Germinal center (tissue), 1 donor: Measurements from ENCODE around the gene MCF2L2.

Experiments
- DNase-seq: peaks from one replicate; pipeline ENCODE4 v3.0.0; 2012; ENCODE audit warnings: mixed read lengths, low spot score

MCF2L2 gene

DNA sequence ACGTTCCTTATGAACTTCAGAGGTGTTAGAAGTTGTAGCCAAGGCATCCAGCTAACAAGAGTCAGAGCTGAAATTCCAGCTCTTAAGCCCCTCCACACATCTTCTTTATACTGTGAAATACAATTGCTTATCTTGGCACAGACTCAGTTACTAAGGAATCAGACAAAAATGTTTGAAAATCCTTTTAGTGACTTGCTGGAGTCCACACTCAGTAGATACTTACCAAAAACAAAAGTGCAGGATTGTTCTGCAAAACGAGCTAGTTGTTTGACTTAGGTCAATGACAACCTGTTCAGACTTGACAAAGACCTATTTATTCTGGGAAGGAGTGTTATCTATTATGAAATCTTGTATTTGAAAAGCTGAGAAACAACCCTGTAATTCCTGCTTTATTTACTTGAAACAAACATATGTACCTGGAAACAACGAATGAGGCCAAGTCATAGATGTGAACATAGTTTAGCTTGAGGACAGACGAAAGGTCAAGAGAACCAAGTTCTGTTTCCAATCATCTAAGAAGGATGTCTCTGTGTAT lies 136.9 kb downstream of the MCF2L2 start:
- no peak for DNase-seq

DNA sequence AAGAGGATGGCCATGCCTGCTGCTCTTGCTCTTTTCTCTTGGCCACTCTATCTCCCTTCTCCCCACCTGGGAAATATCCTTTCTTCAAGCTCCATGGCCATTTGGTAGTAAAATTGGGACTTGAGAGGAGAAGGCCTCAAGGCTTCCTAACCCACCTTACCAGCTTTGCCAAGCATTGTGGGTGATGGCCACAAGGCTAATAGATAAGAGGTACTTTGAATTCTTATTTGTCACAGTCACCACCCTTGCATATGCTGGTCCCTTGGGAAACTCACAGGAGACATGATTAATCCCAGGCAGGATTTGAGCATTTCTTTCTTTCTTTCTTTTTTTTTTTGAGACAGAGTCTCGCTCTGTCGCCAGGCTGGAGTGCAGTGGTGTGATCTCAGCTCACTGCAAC lies 138.2 kb downstream of the MCF2L2 start:
- no peak for DNase-seq

DNA sequence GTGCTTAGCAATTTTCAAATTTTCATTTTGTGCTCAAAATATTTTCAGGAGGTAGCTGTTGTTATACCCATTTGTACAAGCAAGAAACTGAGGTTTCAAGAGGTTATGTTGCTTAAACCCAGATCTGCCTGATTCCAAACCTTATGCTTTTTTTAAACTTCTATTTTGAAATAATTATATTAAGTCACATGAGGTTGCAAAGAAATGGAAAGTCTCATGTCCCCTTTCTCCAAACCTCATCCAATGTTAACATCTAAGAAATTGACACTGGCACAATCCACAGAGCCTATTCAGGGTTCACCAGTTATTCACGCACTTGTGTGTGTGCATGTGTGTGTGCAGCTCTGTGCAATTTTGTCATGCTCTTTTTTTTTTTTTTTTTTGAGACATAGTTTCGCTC lies 140.3 kb downstream of the MCF2L2 start:
- no peak for DNase-seq

DNA sequence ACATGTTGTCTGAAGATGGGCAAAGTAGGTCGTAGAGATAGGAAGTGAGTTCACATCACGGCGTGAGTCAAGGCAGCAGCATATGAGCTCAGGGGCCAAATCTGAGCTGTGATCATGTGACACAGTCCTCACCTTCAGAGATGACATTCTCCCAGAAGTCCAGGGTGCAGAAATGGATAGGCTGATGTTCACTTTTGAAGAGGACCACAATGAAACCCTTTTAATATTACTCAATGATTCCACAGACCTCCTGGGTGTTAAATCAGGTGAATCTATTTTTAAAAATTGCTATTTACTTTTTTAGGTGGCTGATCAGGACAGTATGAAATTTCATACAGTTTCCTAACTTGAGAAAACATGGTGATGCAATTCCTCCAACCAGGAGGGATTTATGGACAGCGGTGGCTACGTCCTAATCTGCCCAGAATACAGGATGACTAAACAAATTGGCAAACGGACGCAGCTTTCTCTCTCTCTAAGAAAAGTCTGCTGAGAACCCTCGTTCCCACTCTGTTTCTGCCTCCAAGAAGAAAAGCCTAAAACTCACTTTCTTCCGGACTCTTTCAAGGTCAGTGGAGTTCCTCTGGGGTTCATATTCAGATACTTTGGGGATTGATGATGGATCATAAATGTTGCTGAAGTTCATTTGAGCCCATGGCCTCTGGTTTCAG lies 141.0 kb downstream of the MCF2L2 start:
- no peak for DNase-seq

DNA sequence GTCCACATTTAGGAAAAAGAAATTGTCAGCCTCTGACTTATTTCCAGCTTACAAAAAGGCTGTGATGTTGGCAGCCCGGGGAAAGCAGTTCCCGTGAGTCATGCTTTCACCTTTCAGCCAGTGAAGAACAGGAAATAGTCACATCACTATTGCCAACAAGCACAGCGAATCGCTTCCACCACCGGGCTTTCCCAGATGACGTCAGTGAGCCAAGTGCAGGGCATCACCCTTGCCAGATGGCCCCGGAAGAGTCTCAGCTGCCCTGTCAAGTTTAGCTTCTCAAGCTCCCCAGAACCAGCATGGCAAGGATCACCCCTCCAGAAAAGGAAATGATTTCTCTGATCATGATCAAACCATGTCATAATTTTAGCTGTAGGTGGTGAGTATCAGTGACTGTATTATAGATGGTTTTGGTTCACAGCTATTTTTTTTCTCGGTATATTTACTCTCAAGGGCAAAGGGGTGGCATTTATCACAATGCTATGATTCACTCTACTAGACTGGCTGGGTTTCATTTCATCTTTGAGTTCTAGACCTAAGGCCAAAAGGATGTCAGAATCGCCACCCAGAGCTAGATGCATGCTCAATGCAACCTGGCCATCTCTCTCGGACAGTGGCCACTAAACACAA lies 142.5 kb downstream of the MCF2L2 start:
- DNase-seq, result peak; percentile 82

DNA sequence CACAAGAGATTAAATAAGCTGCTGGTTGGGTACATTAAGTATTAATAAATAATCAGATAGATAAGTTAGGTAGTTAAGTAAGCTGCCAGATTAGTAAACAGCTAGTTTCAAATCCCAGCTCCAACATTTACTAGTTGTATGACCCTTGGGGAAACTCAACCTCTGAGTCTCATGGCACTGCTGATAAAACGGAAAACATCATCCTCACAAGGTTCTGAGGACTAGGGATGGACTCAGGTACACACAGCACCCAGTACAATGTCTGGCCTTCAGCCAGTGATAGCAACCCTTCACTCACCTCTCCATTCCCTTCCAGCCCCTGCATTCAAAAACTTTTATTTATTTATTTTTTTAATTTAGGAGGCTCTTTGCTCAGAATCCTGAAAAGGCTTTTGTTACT lies 143.1 kb downstream of the MCF2L2 start:
- DNase-seq, result no peak

DNA sequence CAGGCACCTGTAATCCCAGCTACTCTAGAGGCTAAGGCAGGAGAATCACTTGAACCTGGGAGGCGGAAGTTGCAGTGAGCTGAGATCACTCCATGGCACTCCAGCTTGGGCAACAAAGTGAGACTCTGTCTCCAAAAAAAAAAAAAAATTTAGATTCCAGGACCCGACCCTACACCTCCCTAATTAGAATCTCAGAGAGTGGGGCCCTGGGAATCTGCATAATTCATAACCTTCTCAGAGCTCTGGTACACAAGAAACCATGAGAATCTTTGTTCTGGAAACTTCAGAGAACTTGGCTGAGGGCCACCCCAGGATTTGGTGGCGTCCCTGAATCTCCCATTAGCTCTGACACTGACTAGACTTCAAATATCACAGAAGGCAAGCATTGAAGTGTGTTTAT lies 143.8 kb downstream of the MCF2L2 start:
- DNase-seq, result no peak

DNA sequence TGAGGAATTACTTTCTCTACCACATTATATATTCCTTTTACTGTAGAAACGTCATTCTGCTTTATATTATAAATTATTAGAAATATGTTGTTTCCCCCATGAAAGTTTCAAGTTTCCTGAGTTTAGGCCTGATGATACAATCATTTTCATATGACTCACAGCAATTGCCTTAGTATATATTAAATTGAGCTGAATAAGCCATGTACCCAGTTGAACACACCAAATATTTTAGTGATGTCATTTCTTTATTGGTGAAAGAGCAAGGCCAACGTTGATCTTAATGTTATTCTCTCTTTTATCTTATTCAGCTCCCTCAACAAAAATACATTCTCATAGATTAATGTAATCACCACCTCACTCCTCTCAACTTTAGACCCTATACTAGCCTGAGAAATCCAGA lies 144.5 kb downstream of the MCF2L2 start:
- DNase-seq, result no peak

DNA sequence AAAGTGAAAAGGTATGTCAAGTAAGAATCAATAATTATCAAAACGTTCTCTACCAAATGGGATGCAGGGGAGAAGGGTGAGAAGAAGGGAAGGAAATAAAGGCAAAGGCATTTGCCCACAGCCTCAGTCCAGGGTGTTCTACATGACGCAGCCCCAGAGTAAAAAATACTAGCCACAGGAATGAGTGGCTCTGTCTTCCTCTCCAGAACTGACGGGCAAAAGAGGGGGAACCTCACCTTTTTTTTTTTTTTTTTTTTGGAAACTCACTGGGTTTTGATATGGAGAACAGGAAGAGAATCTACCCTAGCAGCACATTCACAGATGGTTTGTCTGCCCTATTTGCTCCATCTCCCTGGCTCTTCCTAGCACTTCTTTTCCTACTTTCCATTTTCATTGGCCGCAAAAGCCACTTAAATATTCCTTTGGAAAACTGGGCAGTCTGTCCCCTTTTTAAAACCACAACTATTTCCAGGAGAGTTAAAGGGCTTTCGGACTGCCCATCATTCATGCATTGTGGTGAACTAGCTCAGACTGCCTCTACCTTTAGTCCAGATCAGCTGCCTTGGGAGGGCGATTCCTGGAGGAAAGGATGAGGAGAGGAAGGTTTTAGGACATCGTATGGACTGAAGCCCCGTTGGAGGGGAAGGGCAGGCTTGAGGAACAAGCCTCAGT lies 147.2 kb downstream of the MCF2L2 start:
- no peak for DNase-seq

DNA sequence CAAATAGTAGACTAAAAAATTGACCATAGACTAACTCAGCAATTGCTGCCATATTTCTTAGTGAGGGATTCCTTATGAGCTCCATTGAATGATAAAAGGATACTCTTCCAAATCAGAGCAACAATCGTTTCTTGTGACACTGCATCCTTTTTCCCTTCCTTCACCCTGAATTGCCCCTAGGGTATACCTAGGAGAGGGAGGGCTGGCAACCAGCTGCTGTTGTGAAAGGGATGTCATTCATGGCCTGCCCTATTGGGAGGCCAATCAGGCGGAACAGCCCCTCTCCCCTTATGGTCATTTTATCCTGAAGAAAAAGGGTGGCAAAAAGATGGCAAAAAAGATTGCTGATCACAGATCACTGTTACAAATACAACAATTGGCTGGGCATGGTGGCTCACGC lies 149.0 kb downstream of the MCF2L2 start:
- DNase-seq, result no peak

DNA sequence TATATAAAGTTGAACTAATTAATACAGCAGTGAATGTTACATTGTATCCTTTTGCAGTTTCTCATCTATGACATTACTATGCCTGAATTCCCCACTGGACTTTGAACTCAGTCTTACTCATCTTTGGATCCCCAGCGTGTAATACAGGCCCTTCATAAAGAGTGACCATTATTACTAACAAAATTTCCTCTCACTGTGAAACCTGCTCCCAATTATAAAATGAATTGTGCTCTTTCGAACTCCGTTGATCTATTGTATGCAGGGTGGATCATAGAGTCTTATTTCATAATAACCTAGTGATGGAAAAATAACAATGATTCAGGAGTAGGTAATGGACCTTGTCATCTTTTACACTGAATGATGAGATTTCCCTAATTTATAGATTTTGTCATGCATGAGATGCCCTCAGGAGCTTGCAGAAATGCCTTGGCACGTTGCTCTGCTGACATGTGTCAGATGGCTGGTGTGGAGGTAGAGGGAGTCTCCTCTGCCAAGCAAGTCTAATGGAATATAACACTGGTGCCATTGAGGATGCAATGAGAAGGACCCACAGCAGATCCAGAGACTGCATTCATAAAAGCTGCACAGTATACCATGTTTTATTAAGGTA lies 149.8 kb downstream of the MCF2L2 start:
- DNase-seq, result no peak

DNA sequence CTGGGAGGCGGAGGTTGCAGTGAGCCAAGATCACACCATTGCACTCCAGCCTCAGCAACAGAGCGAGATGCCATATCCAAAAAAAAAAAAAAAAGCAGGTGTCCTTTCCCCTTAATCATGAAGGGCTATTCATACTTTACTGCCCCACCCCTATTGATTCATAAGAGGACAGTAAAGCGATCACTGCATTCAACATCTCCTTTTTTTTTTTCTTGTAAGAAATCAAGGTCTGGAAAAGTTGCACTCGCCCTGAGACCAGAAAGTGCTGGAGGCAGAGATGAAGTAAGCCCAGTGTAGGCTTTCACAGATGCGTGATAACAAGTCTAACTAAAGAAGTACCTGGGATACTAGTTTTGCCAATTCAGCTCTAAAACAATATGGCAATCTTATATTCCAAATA lies 151.2 kb downstream of the MCF2L2 start:
- DNase-seq, result no peak

DNA sequence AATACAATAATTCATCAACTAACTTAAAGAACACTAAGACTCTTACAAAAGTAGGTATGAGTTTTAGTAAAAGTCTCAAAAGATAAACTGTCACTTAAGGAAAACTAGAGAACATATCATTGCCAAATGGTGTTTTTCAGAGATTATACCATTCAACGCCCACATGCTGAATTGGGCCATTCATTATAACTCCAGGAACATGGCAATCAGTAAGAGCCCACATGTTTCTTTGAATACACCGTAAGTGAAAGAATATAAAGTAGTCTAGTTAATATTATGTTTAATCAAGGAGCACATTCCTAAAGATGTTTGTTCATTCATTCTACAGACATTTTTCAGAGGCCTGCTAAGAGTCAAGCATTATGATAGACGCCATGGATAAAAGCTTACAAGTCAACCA lies 152.5 kb downstream of the MCF2L2 start:
- no peak for DNase-seq

DNA sequence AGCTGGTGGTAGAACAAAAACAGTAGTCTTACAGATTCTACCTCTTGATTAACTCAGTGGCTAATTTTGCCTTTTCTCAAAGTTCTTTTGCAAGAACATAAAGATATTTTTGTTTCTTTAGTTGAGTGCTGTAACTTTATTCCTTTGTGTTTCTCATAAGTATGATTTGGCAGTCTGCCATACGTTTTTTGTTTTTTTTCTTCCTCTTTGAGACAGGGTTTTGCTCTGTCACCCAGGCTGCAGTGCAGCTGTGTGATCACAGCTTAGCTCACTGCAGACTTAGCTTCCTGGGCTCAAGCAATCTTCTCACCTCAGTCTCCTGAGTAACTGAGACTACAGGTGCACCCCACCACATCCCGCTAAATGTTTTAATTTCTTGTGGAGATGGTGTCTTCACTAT lies 153.0 kb downstream of the MCF2L2 start:
- DNase-seq, result no peak

DNA sequence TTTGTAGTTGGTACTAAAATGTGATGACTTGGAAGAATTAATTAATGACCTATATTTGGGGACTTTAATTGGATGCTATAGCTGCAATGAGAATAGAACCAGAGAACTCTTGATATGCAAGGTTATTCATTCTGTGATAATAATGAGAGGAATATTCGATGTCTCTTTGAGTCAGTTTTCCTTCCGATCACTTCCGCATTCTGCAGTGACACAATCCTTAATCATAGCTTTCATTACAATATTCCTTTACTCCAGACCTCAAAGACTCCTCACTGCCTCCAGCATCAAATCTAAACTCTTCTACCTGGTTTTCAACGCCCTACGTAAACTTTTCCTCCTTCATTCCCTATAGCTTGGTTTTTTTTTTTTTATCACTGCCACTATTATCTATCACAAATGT lies 153.8 kb downstream of the MCF2L2 start:
- no peak for DNase-seq

DNA sequence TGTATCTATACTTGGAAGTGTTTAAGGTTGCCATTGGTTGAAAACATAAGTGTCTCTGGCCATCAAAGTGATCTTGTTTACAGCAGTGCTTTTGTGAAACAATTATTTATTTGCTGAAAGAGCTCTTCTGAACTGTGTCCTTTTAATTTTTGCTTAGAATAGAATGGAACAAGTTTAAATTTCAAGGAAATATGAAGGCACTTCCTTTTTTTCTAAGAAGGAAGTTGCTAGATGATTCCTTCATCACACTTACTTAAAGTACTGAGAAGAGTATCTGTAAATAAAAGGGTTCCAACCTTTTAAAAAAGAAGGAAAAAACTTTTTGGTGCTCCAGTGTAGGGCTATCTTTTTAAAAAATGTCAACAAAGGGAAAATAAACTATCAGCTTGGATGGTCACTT lies 155.6 kb downstream of the MCF2L2 start:
- DNase-seq, result no peak

DNA sequence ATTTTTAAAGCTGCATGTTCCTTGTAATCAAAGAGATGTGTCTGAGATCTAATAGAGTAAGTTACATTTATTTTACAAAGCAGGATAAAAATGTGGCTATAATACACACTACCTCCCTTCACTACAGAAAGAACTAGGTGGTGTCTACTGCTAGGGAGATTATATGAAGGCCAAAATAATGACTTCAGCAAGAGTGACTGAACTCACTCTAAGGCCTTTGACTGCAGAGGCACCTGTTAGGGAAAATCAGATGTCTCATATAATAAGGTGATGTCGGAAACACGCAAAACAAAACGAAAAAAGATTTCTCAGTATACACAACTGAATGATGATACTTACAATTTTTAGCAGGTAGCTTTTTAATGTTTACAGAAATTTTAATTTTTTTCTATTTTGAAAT lies 156.3 kb downstream of the MCF2L2 start:
- no peak for DNase-seq

DNA sequence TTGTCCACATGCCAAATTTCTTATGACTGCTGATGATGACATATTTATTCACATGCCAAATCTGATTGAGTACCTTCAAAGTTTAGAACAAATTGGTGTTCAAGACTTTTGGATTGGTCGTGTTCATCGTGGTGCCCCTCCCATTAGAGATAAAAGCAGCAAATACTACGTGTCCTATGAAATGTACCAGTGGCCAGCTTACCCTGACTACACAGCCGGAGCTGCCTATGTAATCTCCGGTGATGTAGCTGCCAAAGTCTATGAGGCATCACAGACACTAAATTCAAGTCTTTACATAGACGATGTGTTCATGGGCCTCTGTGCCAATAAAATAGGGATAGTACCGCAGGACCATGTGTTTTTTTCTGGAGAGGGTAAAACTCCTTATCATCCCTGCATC lies 158.1 kb downstream of the MCF2L2 start:
- no peak for DNase-seq

DNA sequence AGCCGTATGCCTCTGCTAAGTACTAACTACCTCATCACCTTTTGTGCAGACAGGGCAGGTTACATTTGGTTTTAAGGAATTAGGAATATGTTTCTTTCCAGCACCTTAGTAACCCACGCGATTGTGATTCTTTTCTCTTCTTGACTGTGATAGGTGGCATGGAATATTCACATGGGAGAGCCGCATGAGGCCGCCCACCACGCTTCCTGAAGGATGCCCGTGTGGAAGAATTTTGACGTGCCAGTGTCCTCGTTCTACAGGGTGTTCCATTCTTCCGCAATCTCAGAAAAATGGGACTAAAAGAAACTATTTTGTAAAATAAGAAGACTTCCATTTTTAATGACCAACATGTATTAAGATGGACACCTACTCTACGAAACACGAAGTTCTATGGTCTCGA lies 159.1 kb downstream of the MCF2L2 start:
- no peak for DNase-seq

DNA sequence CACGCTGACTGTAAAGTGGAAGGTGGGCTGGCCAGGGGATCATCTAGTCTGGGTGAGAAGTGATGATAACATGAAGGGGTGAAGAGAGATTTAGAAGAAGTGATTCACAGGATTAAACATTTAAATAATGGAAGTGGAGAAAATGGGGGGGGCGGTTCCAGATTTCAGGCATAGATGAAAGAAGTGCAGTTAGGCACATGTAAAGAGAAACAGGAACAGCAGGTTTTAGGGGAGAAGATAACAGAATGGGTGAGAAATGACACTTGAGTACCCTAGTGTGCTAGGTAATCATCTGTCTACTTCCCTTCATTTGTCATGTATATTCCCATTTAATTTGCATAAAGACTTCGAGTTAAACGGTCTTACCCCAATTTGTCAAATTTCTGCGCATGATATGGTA lies 160.1 kb downstream of the MCF2L2 start:
- DNase-seq, result no peak

DNA sequence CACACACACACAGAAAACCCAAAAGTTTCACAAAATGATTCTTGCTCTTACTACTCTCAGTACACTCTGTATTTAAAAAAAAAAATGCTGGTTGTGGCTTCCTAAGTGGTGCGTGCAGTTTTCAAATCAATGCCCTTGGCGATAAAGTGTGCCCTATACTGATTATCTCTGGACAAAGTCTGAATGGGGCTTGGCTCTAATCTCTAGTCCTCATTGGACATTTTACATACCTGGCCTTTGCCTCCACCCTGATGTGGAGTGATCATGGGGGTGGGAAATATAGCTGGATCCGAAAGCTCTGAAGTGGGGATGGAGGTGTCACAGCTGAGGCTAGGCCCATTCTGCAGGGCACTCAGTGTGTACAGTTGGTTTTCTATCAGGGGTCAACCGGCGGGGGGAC lies 161.3 kb downstream of the MCF2L2 start:
- DNase-seq, result no peak

DNA sequence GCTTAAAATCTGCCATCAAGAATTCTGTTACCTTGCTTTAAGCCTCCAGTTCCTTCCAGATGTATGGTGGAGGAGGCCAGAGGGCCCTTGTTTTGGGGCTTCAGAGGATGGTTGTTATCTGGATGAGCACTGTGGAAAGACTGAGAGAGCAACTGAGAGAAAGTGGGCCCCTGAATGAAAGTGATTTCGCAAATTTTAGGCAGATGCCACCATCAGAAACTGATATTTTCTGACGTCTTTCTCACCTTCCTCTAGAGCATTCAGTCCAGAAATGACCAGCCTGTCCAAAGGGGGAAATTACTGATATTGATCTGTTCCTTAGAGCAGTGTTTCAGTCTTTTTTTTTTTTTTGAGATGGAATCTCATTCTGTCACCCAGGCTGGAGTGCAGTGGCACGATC lies 162.0 kb downstream of the MCF2L2 start:
- no peak for DNase-seq

DNA sequence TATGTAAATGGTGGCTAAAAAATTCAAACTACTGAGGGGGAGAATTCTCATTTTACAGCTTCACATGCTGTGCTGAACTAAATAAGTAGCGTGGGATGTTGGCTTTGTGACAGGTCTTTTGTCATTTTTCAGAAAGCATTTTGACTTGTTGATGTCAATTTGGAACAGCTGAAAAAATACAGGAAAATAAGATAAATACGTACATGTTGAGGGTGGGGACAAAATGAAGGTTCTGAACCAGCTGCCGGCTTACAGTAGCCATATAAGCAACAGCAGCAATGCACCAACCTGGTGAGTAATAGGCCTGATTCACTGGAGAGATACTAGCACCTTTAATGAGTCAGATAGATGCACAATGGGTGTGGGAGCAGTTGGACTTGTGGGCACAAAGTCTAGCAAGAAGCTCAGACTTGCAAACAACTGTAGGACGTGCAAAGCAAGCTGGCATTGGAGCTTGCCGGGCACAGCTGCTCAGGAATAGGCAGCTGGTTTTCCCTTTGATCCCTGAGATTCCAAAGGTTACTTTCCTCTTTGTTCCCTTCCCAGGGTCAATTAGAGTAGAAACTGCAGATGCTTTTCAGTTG lies 162.5 kb downstream of the MCF2L2 start:
- no peak for DNase-seq
